Measurements from ENCODE around the gene RAB1B. TPM values are rescaled to one million over a fixed set of nuclear protein-coding genes. Genes with fewer than 3 reads are reported as not detected.
"Not testable (repeated sequence)": the region's sequence is repeated elsewhere in the genome, so short reads cannot be mapped to it uniquely, and the experiment has no call there.

The RAB1B gene
- total and polyA plus RNA-seq, 9 donors = 54.6 to 140 (median 119) TPM

DNA sequence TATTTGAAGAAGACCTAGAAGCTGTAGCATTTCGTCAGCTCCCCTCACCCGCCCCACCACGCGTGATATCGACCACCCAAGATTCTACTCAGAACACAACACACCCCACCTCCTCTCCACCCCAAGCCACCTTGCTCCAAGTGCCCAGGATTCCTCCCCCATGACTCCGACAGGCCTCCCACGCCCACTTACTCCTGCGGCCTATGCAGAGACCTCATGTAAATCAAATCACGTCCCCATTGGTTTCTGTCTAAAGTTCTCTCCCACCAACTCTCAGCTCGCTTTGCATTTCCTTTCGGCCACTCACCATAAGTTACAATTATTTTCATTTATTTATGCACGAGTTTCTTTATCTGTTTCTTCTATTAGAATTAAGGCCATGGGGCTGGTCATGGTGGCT lies 34.2 kb downstream of the RAB1B start:
- intact Hi-C loops (cut with DNase I) = loop anchor here in 1 of 4 donors (10.0 kb wide), 1 partner anchor 82 kb away; no protein-coding TSS in a partner anchor
- no peaks in the 10 kb centered on the region for H3K27me3 ChIP-seq
- no peak for DNase-seq
- no peak overlapping the region for H3K27ac ChIP-seq
- H3K4me1 ChIP-seq (ENCODE audit: insufficient read depth) = no peaks in the 10 kb centered on the region
- TF ChIP-seq, protein P1, sequence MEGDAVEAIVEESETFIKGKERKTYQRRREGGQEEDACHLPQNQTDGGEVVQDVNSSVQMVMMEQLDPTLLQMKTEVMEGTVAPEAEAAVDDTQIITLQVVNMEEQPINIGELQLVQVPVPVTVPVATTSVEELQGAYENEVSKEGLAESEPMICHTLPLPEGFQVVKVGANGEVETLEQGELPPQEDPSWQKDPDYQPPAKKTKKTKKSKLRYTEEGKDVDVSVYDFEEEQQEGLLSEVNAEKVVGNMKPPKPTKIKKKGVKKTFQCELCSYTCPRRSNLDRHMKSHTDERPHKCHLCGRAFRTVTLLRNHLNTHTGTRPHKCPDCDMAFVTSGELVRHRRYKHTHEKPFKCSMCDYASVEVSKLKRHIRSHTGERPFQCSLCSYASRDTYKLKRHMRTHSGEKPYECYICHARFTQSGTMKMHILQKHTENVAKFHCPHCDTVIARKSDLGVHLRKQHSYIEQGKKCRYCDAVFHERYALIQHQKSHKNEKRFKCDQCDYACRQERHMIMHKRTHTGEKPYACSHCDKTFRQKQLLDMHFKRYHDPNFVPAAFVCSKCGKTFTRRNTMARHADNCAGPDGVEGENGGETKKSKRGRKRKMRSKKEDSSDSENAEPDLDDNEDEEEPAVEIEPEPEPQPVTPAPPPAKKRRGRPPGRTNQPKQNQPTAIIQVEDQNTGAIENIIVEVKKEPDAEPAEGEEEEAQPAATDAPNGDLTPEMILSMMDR (IDR thresholded peaks at IDR 0.05) = no peak
- TF ChIP-seq POLR2A (IDR thresholded peaks at IDR 0.05) (no peak), EP300 (IDR thresholded peaks at IDR 0.05) (no peak)
- H3K4me3 ChIP-seq = no peak overlapping the region
- no peaks in the 10 kb centered on the region for H3K36me3 ChIP-seq
- 53 to 63% (median 56%) methylated on average over 12 of the region's 12 CpGs for WGBS, 3 donors
- no peaks in the 10 kb centered on the region for H3K9me3 ChIP-seq

GRCh38 chr11:66309475-66309874 lies 41.0 kb downstream of the RAB1B start:
- Histone ChIP-seq H3K27me3 (no peaks in the 10 kb centered on the region), H3K4me1 (ENCODE audit: insufficient read depth) (peaks cover 2% of the 10 kb centered on the region), H3K4me3 (no peak overlapping the region), H3K36me3 (no peaks in the 10 kb centered on the region), H3K9me3 (no peaks in the 10 kb centered on the region), H3K27ac (no peak overlapping the region)
- DNase-seq = no peak
- TF ChIP-seq, protein P1 (IDR thresholded peaks at IDR 0.05) = no peak
- TF ChIP-seq POLR2A (IDR thresholded peaks at IDR 0.05) (no peak), EP300 (IDR thresholded peaks at IDR 0.05) (no peak)
- 56 to 60% (median 57%) methylated on average over 3 of the region's 3 CpGs for WGBS, 3 donors
- intact Hi-C loops (cut with DNase I) = loop anchor here in 1 of 4 donors (10.0 kb wide), 1 partner anchor 75 kb away; no protein-coding TSS in a partner anchor

DNA sequence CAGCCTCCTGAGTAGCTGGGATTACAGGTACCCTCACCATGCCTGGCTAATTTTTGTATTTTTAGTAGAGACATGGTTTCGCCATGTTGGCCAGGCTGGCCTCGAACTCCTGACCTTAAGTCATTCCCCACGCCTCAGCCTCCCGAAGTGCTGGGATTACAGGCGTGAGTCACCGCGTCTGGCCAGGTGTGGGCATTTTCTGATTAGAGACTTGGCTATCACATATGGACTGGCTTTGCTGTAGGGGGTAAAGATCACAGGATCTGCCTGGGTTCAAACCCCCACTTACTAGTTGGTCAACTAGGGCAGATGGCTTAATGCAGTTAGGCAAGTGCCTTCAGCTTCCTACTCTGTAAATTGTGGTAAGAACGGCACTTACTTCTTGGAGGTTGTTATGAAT lies 41.9 kb downstream of the RAB1B start:
- Histone ChIP-seq H3K36me3 (no peaks in the 10 kb centered on the region), H3K27me3 (no peaks in the 10 kb centered on the region), H3K4me1 (ENCODE audit: insufficient read depth) (peaks cover 10% of the 10 kb centered on the region), H3K9me3 (no peaks in the 10 kb centered on the region), H3K27ac (no peak overlapping the region), H3K4me3 (no peak overlapping the region)
- 52 to 65% (median 53%) methylated on average over 8 of the region's 8 CpGs for WGBS, 3 donors
- DNase-seq = peak in 1 of 5 donors; percentile 22
- no peak for TF ChIP-seq POLR2A (IDR thresholded peaks at IDR 0.05)
- TF ChIP-seq, protein P1 (IDR thresholded peaks at IDR 0.05) = no peak
- TF ChIP-seq EP300 (IDR thresholded peaks at IDR 0.05) = no peak
- intact Hi-C loops (cut with DNase I) = no loop called here

GRCh38 chr11:66310803-66311440 lies 42.5 kb downstream of the RAB1B start:
- peak overlapping the region in 1 of 2 donors; percentile 92 for H3K27ac ChIP-seq
- peaks cover 16% of the 10 kb centered on the region for H3K4me1 ChIP-seq (ENCODE audit: insufficient read depth)
- H3K36me3 ChIP-seq, H3K27me3 ChIP-seq, H3K9me3 ChIP-seq, H3K4me3 ChIP-seq: not testable (repeated sequence)
- intact Hi-C loops (cut with DNase I) = loop anchor here in 2 of 4 donors (1.0 kb wide), 1 partner anchor 17 kb away; no protein-coding TSS in a partner anchor
- WGBS, 3 donors = 68 to 80% (median 71%) methylated on average over 18 of the region's 18 CpGs
- peak in 1 of 5 donors; percentile 31 for DNase-seq

GRCh38 chr11:66311470-66311964 lies 43.1 kb downstream of the RAB1B start:
- H3K4me3 ChIP-seq = peak overlapping the region; percentile 54
- TF ChIP-seq POLR2A (IDR thresholded peaks at IDR 0.05) = no peak
- TF ChIP-seq, protein P1 (IDR thresholded peaks at IDR 0.05) = no peak
- TF ChIP-seq EP300 (IDR thresholded peaks at IDR 0.05) = no peak
- H3K27me3 ChIP-seq = no peaks in the 10 kb centered on the region
- 21 to 23% (median 23%) methylated on average over 26 of the region's 26 CpGs for WGBS, 3 donors
- H3K4me1 ChIP-seq (ENCODE audit: insufficient read depth) = peaks cover 19% of the 10 kb centered on the region
- H3K36me3 ChIP-seq = no peaks in the 10 kb centered on the region
- H3K9me3 ChIP-seq = no peaks in the 10 kb centered on the region
- intact Hi-C loops (cut with DNase I) = loop anchor here in 2 of 4 donors (1.0 kb wide), 1 partner anchor 17 kb away; no protein-coding TSS in a partner anchor
- peak overlapping the region; percentile 78 to 92 for H3K27ac ChIP-seq
- no peak for DNase-seq
